ENCODE results near the gene IRF6. TPM values are rescaled to one million over a fixed set of nuclear protein-coding genes. Genes with fewer than 3 reads are reported as not detected.

IRF6 gene
- total RNA-seq = 1 to 10 TPM; 1.2 TPM

GRCh38 chr1:209805875-209806760 lies at the start of gene IRF6:
TSS of gene IRF6 (minus strand) at chr1:209806142. CDS start at chr1:209801413, 4,729 bp downstream.
- intact Hi-C loops (cut with micrococcal nuclease) = no loop called here
- H3K4me3 Mint-ChIP-seq = peak within 1 kb of the TSS; percentile 77
- no peak for TF ChIP-seq CTCF (IDR thresholded peaks at IDR 0.05)
- peak; percentile 94 for ATAC-seq
- H3K27ac Mint-ChIP-seq = peak within 1 kb of the TSS; percentile 71
- ChIA-PET POLR2A (interaction anchor here (0.6 to 0.8 kb wide), 3 partner anchors 9 to 147 kb away, joined by 3 to 5 read pairs (median 3); no protein-coding TSS in a partner anchor), CTCF (interaction anchor here (0.6 to 5.7 kb wide), 3 partner anchors 16 to 31 kb away, joined by 3 to 31 read pairs (median 3); partner anchors contain the start of gene C1orf74)
- peaks cover 21% of the 10 kb centered on the region for H3K4me1 Mint-ChIP-seq (ENCODE audit: low read depth)
- H3K9me3 Mint-ChIP-seq = no peaks in the 10 kb centered on the region
- peaks cover 3% of the 10 kb centered on the region for H3K27me3 Mint-ChIP-seq
- H3K36me3 Mint-ChIP-seq (ENCODE audit: low read depth) = no peaks in the 10 kb centered on the region
- DNase-seq = peak; percentile 79

GRCh38 chr1:209855623-209856022 lies 49.7 kb upstream of the IRF6 start:
- no peak for DNase-seq
- TF ChIP-seq CTCF (IDR thresholded peaks at IDR 0.05) = no peak
- H3K4me3 Mint-ChIP-seq = no peak overlapping the region
- H3K27me3 Mint-ChIP-seq = no peaks in the 10 kb centered on the region
- H3K36me3 Mint-ChIP-seq (ENCODE audit: low read depth) = peaks cover 28% of the 10 kb centered on the region
- no peak for ATAC-seq
- H3K9me3 Mint-ChIP-seq = no peaks in the 10 kb centered on the region
- intact Hi-C loops (cut with micrococcal nuclease) = no loop called here
- H3K4me1 Mint-ChIP-seq (ENCODE audit: low read depth) = no peaks in the 10 kb centered on the region
- H3K27ac Mint-ChIP-seq = no peak overlapping the region
- POLR2A ChIA-PET = interaction anchor here (1.1 kb wide), 1 partner anchor 519 kb away, joined by 3 read pairs; no protein-coding TSS in a partner anchor
- CTCF ChIA-PET = interaction anchor here (1.2 to 2.1 kb wide), 2 partner anchors 18 to 134 kb away, joined by 3 to 6 read pairs; no protein-coding TSS in a partner anchor

- DNase-seq = no peak
- Mint-ChIP-seq H3K9me3 (no peaks in the 10 kb centered on the region), H3K4me1 (ENCODE audit: low read depth) (no peaks in the 10 kb centered on the region), H3K27ac (peak overlapping the region; percentile 59), H3K36me3 (ENCODE audit: low read depth) (peaks cover 32% of the 10 kb centered on the region), H3K27me3 (no peaks in the 10 kb centered on the region), H3K4me3 (no peak overlapping the region)
- POLR2A ChIA-PET = no interaction called here
- CTCF ChIA-PET = interaction anchor here (2.1 kb wide), 1 partner anchor 135 kb away, joined by 6 read pairs; no protein-coding TSS in a partner anchor
- no peak for TF ChIP-seq CTCF (IDR thresholded peaks at IDR 0.05)
- no peak for ATAC-seq
- intact Hi-C loops (cut with micrococcal nuclease) = no loop called here
These were observed 49.1 kb upstream of the IRF6 start for GRCh38 chr1:209855006-209855405.

GRCh38 chr1:209854196-209854595 lies 48.3 kb upstream of the IRF6 start:
- ATAC-seq (no peak), DNase-seq (no peak)
- Mint-ChIP-seq H3K4me3 (no peak overlapping the region), H3K27me3 (no peaks in the 10 kb centered on the region), H3K4me1 (ENCODE audit: low read depth) (no peaks in the 10 kb centered on the region), H3K27ac (no peak overlapping the region), H3K36me3 (ENCODE audit: low read depth) (peaks cover 32% of the 10 kb centered on the region), H3K9me3 (no peaks in the 10 kb centered on the region)
- no peak for TF ChIP-seq CTCF (IDR thresholded peaks at IDR 0.05)
- CTCF ChIA-PET = interaction anchor here (0.9 to 2.1 kb wide), 2 partner anchors 14 to 135 kb away, joined by 3 to 6 read pairs; no protein-coding TSS in a partner anchor
- intact Hi-C loops (cut with micrococcal nuclease) = no loop called here
- POLR2A ChIA-PET = interaction anchor here (1.3 kb wide), 1 partner anchor 27 kb away, joined by 3 read pairs; no protein-coding TSS in a partner anchor

Measured in activated CD8-positive, alpha-beta T cell treated with anti-CD3 and anti-CD28 coated beads for 36 hours (primary cell).